AG04449 (cell line): ENCODE results near the gene CFHR2.
"Not testable (repeated sequence)": the region's sequence is repeated elsewhere in the genome, so short reads cannot be mapped to it uniquely, and the experiment has no call there.

Experiments used
- CTCF ChIA-PET: fragments of 350-600 bp; formaldehyde crosslinking; extraction: SDS; loops from one replicate; lab custom pipeline; 2021; ENCODE audit warnings: antibody characterized with exemption; lab: Yijun Ruan, JAX
- POLR2A ChIA-PET: fragments of 400-600, 350-600 bp; formaldehyde crosslinking; extraction: SDS; loops from one replicate; lab custom pipeline; 2020; ENCODE audit warnings: antibody characterized with exemption, inconsistent platforms; lab: Yijun Ruan, JAX
- DNase-seq: peaks from one replicate; pipeline ENCODE4 v3.0.0-alpha.2; 2010; ENCODE audit warnings: low read depth, low spot score
- H3K4me3 ChIP-seq: 2 replicates; pipeline ENCODE4 v1.5.1; 2011; ENCODE audit warnings: low read depth, mild to moderate bottlenecking, control low read depth, low read length
- TF ChIP-seq, protein P1 (sequence below): IDR thresholded peaks from one replicate; pipeline ENCODE4 v1.5.1; 2011; ENCODE audit warnings: mild to moderate bottlenecking, moderate library complexity, low read length, control low read depth, inconsistent platforms; ENCODE audit not compliant: insufficient read depth; ENCODE audit errors: missing control alignments

Gene CFHR2

DNA sequence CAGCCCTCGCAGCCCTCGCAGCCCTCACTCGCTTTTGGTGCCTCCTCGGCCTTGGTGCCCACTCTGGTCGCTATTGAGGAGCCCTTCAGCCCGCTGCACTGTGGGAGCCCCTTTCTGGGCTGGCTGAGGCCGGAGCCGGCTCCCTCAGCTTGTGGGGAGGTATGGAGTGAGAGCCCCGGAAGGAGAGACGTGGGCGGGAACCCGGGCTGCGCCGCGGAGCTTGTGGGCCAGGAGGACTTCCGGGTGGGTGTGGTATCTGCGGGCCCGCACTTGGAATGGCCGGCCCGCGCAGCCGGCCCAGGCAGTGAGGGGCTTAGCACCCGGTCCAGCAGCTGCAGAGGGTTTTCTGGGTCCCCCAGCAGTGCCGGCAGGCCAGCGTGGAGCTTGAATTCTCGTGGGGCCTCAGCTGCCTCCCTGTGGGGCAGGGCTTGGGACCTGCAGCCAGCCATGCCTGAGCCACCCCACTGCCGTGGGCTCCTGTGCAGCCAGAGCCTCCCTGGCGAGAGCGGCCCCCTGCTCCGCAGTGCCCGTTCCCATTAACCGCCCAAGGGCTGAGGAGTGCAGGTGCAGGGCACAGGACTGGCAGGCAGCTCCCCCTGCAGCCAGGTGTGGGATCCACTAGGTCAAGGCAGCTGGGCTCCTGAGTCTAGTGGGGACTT lies 9.9 kb upstream of the CFHR2 start:
- no peak for DNase-seq
- ChIA-PET CTCF (no interaction called here), POLR2A (no interaction called here)
- TF ChIP-seq, protein P1, sequence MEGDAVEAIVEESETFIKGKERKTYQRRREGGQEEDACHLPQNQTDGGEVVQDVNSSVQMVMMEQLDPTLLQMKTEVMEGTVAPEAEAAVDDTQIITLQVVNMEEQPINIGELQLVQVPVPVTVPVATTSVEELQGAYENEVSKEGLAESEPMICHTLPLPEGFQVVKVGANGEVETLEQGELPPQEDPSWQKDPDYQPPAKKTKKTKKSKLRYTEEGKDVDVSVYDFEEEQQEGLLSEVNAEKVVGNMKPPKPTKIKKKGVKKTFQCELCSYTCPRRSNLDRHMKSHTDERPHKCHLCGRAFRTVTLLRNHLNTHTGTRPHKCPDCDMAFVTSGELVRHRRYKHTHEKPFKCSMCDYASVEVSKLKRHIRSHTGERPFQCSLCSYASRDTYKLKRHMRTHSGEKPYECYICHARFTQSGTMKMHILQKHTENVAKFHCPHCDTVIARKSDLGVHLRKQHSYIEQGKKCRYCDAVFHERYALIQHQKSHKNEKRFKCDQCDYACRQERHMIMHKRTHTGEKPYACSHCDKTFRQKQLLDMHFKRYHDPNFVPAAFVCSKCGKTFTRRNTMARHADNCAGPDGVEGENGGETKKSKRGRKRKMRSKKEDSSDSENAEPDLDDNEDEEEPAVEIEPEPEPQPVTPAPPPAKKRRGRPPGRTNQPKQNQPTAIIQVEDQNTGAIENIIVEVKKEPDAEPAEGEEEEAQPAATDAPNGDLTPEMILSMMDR, result no peak
- no peak overlapping the region for H3K4me3 ChIP-seq

DNA sequence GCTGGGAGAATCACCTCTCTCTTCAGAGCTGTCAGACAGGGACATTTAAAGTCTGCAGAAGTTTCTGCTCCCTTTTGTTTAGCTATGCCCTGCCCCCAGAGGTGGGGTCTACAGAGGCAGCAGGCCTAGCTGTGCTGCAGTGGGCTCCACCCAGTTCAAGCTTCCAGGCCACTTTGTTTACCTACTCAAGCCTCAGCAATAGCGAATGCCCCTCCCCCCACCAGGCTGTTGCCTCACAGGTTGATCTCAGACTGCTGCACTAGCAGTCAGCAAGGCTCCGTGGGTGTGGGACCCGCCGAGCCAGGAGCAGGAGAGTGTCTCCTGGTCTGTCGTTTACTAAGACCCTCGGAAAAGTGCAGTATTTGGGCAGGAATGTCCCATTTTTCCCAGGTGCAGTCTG lies 2.1 kb upstream of the CFHR2 start:
- H3K4me3 ChIP-seq, result not testable (repeated sequence)

DNA sequence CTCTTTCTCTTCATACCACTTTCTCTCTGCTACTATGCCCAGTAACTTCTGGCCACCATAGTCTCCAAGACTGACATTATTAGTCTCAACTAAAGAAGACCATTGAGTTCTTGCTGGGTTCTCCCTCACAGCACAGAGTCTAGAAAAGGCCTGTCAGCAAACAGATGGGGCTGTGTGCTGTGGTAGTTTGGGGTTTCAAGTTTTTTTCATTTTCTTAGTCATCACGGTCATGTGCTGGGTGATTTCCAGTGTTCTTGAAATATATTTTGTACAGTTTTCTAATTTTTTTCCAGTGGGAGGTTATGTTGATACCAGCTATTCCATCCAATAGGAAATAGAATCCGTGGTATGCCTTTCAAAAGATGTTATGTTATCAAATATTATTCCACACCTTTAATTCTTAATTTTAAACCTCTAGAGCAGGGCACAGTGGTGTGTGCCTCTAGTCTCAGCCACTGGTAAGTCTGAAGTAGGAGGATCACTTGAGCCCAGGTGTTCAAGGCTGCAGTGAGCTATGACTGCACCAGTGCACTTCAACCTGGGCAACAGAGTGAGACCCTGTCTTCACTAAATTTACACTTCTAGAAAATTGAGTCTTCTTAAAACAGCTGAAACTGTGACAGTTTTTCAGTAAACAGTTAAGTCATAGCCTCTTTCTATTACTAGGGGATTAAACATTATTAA lies 8.3 kb downstream of the CFHR2 start:
- ChIA-PET CTCF (no interaction called here), POLR2A (no interaction called here)
- no peak for DNase-seq
- TF ChIP-seq, protein P1, result no peak
- no peak overlapping the region for H3K4me3 ChIP-seq

More for the DNA sequence above, 2.1 kb upstream of the CFHR2 start:
- CTCF ChIA-PET, POLR2A ChIA-PET, DNase-seq: not testable (repeated sequence)

DNA sequence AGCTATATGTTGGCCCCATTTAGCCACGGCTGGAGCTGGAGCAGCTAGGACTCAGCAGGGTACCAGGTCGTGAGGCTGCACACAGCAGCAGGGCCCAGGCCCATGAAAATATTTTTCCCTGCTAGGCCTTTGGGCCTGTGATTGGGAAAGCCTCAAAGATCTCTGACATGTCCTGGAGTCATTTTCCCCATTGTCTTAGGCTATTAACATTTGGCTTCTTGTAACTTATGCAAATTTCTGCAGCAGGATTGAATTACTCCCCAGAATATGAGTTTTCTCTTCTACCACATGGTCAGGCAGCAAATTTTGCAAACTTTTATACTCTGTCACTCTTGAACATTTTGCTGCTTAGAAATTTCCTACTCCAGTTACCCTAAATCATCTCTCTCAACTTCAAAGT lies 11.2 kb downstream of the CFHR2 start:
- CTCF ChIA-PET, result no interaction called here
- DNase-seq, result no peak
- TF ChIP-seq, protein P1, result no peak
- H3K4me3 ChIP-seq, result no peak overlapping the region
- POLR2A ChIA-PET, result no interaction called here

DNA sequence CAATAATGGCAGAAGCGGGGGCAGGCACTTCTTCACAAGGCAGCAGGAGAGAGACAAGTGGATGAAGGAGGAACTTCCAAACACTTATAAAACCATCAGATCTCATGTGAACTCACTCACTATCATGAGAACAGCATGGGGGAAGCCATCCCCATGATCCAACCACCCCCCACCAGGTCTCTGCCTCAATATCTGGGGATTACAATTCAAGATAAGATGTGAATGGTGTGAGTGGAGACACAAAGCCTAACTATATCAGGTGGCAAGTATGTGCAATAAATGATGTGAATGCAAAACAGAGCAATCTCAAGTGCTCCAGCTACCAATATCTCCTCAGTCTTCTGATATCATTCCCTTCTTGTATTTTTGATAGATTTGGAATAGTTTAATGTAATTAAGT lies 12.4 kb downstream of the CFHR2 start:
- ChIA-PET POLR2A (no interaction called here), CTCF (no interaction called here)
- TF ChIP-seq, protein P1, result no peak
- no peak overlapping the region for H3K4me3 ChIP-seq
- DNase-seq, result no peak

DNA sequence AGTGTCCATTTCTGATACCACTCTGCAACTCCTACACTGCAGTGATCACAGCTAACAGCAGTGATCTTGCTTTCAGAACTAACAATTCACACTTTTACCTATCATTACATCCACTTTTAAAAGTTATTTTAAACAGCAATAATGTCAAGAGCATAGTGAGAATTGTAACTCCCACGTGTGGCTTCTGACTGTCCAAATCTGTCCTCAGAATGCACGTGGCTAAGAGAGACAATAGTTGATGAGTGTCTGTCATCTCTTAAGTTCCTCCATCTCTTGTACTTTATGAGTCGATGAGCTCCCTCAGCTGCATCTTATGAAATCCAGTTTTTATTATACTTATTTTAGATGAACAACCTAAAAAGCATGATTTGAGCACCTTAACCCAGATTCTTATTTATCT lies 17.3 kb downstream of the CFHR2 start:
- POLR2A ChIA-PET, result no interaction called here
- CTCF ChIA-PET, result no interaction called here
- H3K4me3 ChIP-seq, result no peak overlapping the region
- TF ChIP-seq, protein P1, result no peak
- DNase-seq, result no peak

DNA sequence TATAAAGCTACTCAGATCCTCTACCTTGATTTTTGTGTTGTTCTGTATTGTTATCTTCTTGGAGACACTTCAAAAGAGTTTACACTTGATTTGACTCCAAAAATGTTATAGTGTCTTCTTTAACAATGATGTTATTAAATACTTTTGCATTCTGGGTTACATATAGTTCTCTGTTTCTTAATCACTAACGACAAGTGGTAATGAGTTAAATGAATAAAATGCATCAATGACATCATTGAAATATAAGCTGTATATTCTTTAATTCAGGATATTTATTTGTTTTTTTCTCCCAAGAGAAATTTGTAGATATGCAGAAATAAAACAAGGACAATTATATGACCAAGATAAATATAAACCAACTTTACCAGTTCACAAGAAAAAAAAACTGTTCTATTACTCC lies 26.6 kb downstream of the CFHR2 start:
- TF ChIP-seq, protein P1, result no peak
- DNase-seq, result no peak
- H3K4me3 ChIP-seq, result no peak overlapping the region
- POLR2A ChIA-PET, result no interaction called here
- CTCF ChIA-PET, result no interaction called here
